ENCODE measurements around the gene MYO15A. TPM values are rescaled to one million over a fixed set of nuclear protein-coding genes. Genes with fewer than 3 reads are reported as not detected.

MYO15A gene
- total and polyA plus RNA-seq, 5 experiments from 2014 or later = 0.13 to 2.0 (median 0.46) TPM

DNA sequence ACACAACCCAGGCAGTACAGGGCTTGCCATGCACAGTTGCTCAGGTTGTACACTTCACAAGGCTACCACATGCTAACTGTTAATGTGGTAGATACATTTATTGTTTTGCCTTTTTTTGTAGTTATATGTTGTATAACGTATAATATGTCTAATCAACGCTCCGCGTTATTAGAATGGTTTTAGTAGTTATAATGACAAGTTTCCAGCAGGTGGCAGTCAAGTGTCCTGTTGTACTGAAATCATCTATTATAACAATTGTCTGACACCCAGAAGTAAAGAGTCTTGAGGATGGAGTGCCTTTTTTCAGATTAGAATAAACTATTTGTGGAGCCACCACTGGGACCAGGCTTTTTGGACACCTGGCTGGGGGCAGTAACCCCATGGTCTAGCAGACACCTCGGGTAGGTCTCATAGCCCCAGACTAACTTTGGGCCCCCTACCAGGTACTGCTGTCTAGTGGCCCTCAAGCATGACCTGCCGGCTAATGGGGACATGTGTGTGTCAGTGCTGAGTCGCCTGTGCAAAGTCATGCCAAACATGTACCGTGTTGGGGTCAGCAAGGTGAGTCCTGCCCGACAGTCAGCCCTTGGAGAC lies 32.8 kb downstream of the MYO15A start:
- ATAC-seq = peak; percentile 70 to 87
- no peak overlapping the region for H3K4me3 Mint-ChIP-seq
- H3K27ac Mint-ChIP-seq = no peak overlapping the region
- H3K27me3 Mint-ChIP-seq = peaks cover 0 to 2% (median 1%) of the 10 kb centered on the region in 5 donors
- no peaks in the 10 kb centered on the region for H3K36me3 Mint-ChIP-seq
- H3K9me3 Mint-ChIP-seq = no peaks in the 10 kb centered on the region
- peak in 7 of 10 donors; percentile 27 to 67 (median 39) for DNase-seq
- H3K4me1 Mint-ChIP-seq = peaks cover 0 to 6% (median 5%) of the 10 kb centered on the region in 4 donors
- POLR2A ChIA-PET = interaction anchor here (0.6 to 1.0 kb wide), 2 partner anchors 42 to 75 kb away, joined by 3 read pairs; partner anchors contain the start of gene ALKBH5

DNA sequence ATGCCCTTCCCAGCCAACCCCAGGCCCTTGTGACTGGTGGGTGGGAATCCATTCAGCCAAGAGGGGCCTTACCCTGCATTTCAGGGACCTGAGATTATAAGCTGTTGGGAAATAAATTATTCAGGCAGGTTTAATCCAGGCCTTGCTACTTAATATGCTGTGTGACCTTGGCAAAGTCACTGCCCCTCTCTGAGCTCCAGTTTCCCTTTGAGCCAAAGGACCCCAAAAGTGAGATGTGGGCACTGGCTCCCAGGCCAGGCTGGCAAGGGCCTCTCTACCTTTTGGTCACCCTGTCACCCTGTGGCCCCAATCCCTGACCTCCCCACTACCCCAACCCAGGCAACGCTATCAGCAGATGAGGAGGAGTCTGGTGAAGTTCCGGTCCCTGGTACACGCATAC lies 33.9 kb downstream of the MYO15A start:
- H3K27ac Mint-ChIP-seq = no peak overlapping the region

DNA sequence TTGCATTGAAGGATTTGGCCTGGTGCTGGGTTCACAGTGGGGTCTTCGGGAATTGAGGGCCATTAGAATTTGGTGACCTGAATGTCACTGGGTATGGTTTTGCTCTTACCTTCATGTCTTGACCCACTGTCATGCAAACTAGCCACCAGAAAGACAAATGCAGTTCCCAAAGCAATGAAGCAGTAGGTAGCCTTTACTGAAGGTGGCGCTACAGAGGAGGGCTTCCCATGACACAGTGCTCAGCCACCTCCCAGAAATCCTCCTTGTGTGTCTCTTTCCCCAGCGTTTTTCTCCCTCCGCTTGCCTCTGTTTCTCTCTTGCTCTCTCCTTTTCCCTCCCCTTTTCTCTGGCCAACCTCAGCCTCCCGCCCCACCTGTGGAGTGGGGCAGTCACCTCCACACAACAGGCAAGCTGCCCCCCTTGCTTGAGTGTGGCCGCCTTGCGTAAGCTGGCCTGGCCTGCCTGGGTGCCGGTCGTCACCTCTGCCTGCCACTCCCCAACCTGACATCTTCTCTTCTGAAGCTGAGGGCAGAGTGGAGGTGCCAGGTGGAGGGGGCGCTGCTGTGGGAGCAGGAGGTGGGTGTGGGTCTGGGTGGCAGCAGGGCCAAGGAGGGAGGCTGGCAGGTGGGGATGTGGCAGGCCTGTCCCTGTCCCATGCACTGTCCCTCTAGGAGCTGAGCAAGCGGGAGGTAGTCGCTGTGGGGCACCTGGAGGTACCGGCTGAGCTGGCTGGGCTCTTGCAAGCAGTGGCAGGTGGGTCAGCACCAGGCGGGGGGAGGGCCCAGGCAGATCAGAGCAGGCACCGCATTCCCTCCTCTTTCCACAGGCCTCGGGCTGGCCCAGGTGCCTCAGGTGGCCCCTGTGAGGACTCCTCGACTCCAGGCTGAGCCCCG lies 34.7 kb downstream of the MYO15A start:
- ATAC-seq = no peak
- POLR2A ChIA-PET = interaction anchor here (0.9 to 1.7 kb wide), 2 partner anchors 10 to 40 kb away, joined by 3 to 7 read pairs; partner anchors contain the start of gene ALKBH5
- H3K36me3 Mint-ChIP-seq = no peaks in the 10 kb centered on the region
- H3K27me3 Mint-ChIP-seq = peaks cover 0 to 2% (median 1%) of the 10 kb centered on the region in 5 donors
- no peak overlapping the region for H3K4me3 Mint-ChIP-seq
- no peaks in the 10 kb centered on the region for H3K9me3 Mint-ChIP-seq
- DNase-seq = no peak
- peaks cover 0 to 6% (median 5%) of the 10 kb centered on the region in 4 donors for H3K4me1 Mint-ChIP-seq
- H3K27ac Mint-ChIP-seq = peak overlapping the region in 1 of 10 donors; percentile 54

More for the DNA sequence above, 33.9 kb downstream of the MYO15A start:
- no peak overlapping the region for H3K4me3 Mint-ChIP-seq
- POLR2A ChIA-PET = interaction anchor here (1.7 kb wide), 1 partner anchor 41 kb away, joined by 7 read pairs; the partner anchor contains the start of gene ALKBH5
- no peak for ATAC-seq
- H3K27me3 Mint-ChIP-seq = peaks cover 0 to 2% (median 1%) of the 10 kb centered on the region in 5 donors
- peaks cover 0 to 6% (median 5%) of the 10 kb centered on the region in 4 donors for H3K4me1 Mint-ChIP-seq
- no peak for DNase-seq
- no peaks in the 10 kb centered on the region for H3K36me3 Mint-ChIP-seq
- no peaks in the 10 kb centered on the region for H3K9me3 Mint-ChIP-seq

DNA sequence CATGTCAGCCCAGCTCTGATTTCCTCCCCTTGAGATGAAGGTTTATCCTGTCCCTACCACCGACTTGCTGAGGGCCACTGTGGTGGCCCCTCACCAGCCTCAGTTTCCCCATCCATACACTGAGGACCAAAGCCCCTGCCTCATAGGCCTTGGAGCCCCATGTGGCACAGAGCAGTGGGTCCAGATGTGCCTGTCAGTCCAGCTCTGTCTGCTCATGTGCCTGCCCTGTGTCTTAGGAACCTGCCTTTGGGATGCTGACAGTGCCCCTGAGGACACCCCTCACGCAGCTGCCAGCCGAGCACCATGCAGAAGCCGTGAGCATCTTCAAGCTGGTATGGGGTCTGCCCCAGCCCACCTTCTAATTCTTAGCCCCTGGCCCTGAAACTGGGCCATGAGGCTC lies 35.7 kb downstream of the MYO15A start:
- no peak overlapping the region for H3K4me3 Mint-ChIP-seq
- peaks cover 0 to 6% (median 5%) of the 10 kb centered on the region in 4 donors for H3K4me1 Mint-ChIP-seq
- DNase-seq = no peak
- peaks cover 0 to 2% (median 1%) of the 10 kb centered on the region in 5 donors for H3K27me3 Mint-ChIP-seq
- ATAC-seq = no peak
- no peaks in the 10 kb centered on the region for H3K9me3 Mint-ChIP-seq
- POLR2A ChIA-PET = no interaction called here
- no peak overlapping the region for H3K27ac Mint-ChIP-seq
- H3K36me3 Mint-ChIP-seq = no peaks in the 10 kb centered on the region

DNA sequence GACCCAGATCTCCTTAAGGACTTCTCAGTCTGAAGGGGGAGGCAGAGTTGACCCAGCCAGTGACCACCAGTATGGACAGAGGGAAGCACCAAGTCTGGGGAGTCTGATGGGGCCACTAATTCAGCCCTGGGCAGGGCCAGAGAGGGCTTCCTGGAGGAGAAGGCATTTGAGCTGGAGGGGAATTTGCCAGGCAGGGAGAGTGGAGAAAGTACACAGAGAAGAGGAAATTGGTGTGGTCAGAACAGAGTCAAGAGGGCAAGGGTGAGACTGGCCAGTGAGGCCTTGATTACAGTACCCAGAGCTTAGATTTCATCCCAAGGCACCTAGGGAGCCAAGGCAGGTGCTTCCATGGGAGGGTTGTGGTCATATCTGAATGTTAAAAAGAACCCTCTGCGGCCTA lies 36.3 kb downstream of the MYO15A start:
- DNase-seq = no peak
- Mint-ChIP-seq H3K27me3 (peaks cover 0 to 2% (median 1%) of the 10 kb centered on the region in 5 donors), H3K27ac (peak overlapping the region in 1 of 10 donors; percentile 56), H3K9me3 (no peaks in the 10 kb centered on the region), H3K4me3 (no peak overlapping the region), H3K4me1 (peaks cover 0 to 6% (median 5%) of the 10 kb centered on the region in 4 donors), H3K36me3 (no peaks in the 10 kb centered on the region)
- POLR2A ChIA-PET = no interaction called here
- ATAC-seq = no peak

DNA sequence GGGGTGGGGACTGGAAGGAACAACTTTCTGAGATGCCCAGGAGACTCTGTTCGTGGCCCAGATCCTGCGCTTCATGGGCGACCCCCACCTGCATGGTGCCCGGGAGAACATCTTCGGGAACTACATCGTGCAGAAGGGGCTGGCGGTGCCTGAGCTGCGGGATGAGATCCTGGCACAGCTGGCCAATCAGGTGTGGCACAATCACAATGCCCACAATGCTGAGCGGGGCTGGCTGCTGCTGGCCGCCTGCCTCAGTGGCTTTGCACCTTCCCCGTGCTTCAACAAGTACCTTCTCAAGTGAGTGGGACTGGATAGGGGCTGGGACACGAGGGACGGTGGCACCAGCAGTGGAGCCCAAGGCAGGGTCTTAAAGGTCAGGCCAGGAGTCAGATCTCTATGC lies 37.3 kb downstream of the MYO15A start:
- Mint-ChIP-seq H3K4me3 (no peak overlapping the region), H3K27me3 (peaks cover 0 to 2% (median 1%) of the 10 kb centered on the region in 5 donors), H3K36me3 (no peaks in the 10 kb centered on the region), H3K27ac (no peak overlapping the region), H3K4me1 (peaks cover 0 to 6% (median 5%) of the 10 kb centered on the region in 4 donors), H3K9me3 (no peaks in the 10 kb centered on the region)
- POLR2A ChIA-PET = no interaction called here
- no peak for ATAC-seq
- no peak for DNase-seq

DNA sequence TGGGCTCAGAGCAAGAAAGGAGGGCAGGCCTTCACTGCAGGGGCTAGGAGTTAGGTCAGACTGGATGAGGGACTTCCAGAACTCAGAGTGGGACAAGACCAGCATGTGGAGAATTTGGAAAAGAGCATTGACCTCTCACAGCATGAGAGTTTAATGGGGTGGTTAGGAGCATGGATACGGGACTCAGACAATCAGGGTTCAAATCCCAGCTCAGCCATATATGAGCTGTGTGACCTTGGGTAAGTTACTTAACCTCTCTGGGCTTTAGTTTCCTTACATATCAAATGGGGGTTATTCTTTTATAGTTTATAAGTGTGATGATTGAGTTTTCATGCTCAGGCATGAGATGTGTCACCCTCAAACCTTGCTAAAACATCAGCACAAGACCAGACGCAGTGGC lies 37.7 kb downstream of the MYO15A start:
- DNase-seq (no peak), ATAC-seq (no peak)
- Mint-ChIP-seq H3K36me3 (no peaks in the 10 kb centered on the region), H3K9me3 (no peaks in the 10 kb centered on the region), H3K27ac (peak overlapping the region in 1 of 10 donors; percentile 62), H3K4me1 (peaks cover 0 to 3% (median 1%) of the 10 kb centered on the region in 4 donors), H3K27me3 (peaks cover 0 to 2% (median under 1%) of the 10 kb centered on the region in 5 donors), H3K4me3 (no peak overlapping the region)
- POLR2A ChIA-PET = no interaction called here

DNA sequence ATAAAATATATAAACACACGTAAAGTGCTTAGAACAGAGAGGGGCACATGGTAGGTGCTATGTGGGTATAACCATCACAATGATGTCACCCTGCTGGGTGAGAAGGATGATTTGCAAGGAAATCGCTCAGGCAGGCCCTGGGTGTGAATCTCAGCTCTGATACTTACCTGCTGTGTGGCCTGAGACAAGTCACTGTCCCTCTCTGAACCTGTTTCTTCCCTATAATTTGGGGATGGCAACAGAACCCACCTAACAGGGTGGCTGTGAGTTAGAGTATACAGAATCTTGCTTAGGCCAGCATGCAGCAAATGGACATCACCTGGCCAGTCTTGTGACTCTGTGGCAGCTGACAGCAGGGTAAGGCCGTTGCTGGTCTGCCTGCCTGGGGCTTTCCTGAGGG lies 38.4 kb downstream of the MYO15A start:
- POLR2A ChIA-PET = no interaction called here

DNA sequence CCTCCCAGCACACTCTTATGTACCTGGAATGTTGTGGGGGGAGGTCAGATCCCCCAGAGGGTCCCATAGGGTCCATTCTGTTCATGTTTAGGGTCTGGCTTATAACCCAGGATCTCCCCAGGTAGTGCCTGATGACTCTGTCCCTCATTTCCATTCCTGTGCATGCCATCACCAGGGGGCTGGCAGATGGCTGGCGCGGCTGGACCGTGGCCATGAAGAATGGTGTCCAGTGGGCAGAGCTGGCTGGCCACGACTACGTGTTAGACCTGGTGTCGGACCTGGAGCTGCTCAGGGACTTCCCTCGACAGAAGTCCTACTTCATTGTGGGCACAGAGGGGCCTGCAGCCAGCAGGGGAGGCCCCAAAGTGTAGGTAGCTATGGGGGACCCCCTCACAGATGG lies 40.0 kb downstream of the MYO15A start:
- Mint-ChIP-seq H3K27me3 (no peaks in the 10 kb centered on the region), H3K27ac (no peak overlapping the region), H3K4me3 (no peak overlapping the region), H3K9me3 (no peaks in the 10 kb centered on the region), H3K4me1 (peaks cover 3 to 11% (median 7%) of the 10 kb centered on the region in 4 donors), H3K36me3 (no peaks in the 10 kb centered on the region)
- DNase-seq = no peak
- POLR2A ChIA-PET = no interaction called here
- ATAC-seq = no peak

More for the DNA sequence above, 38.4 kb downstream of the MYO15A start:
- Mint-ChIP-seq H3K4me1 (no peaks in the 10 kb centered on the region), H3K4me3 (no peak overlapping the region), H3K36me3 (no peaks in the 10 kb centered on the region), H3K27me3 (peaks cover 0 to 2% (median 0%) of the 10 kb centered on the region in 5 donors), H3K27ac (peak overlapping the region in 1 of 10 donors; percentile 40), H3K9me3 (no peaks in the 10 kb centered on the region)
- ATAC-seq = no peak
- no peak for DNase-seq

- Mint-ChIP-seq H3K9me3 (no peaks in the 10 kb centered on the region), H3K27ac (no peak overlapping the region), H3K4me1 (peaks cover 3 to 23% (median 12%) of the 10 kb centered on the region in 4 donors), H3K36me3 (no peaks in the 10 kb centered on the region), H3K4me3 (no peak overlapping the region), H3K27me3 (no peaks in the 10 kb centered on the region)
- ATAC-seq (no peak), DNase-seq (no peak)
- POLR2A ChIA-PET = interaction anchor here (4.4 kb wide), 1 partner anchor 33 kb away, joined by 29 read pairs; the partner anchor contains the start of gene ALKBH5
Observed at GRCh38 chr17:18151290-18151689, 42.7 kb downstream of the MYO15A start.

DNA sequence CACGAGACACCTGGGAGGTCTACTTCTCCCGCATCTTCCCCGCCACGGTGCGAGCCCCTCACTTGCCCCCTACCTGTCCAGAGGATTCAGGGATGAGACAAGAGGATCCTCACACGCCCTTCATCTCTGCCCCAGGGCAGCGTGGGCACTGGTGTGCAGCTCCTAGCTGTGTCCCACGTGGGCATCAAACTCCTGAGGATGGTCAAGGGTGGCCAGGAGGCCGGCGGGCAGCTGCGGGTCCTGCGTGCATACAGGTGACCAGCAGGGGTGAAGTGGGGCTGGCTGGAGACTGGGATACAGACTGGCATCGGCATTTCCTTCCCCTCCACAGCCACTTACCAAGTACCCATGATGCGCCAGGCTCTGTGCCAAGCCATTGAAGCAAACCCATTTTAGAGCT lies 46.6 kb downstream of the MYO15A start:
- peak overlapping the region in 1 of 10 donors; percentile 2 for H3K4me3 Mint-ChIP-seq
- no peaks in the 10 kb centered on the region for H3K36me3 Mint-ChIP-seq
- POLR2A ChIA-PET = interaction anchor here (0.6 to 4.4 kb wide), 3 partner anchors 28 to 817 kb away, joined by 5 to 29 read pairs (median 8); partner anchors contain the start of gene ALKBH5
- H3K27me3 Mint-ChIP-seq = no peaks in the 10 kb centered on the region
- no peaks in the 10 kb centered on the region for H3K9me3 Mint-ChIP-seq
- ATAC-seq = no peak
- H3K4me1 Mint-ChIP-seq = peaks cover 13 to 39% (median 25%) of the 10 kb centered on the region in 4 donors
- H3K27ac Mint-ChIP-seq = peak overlapping the region in 6 of 10 donors; percentile 6 to 86 (median 60)
- DNase-seq = no peak

GRCh38 chr17:18156171-18156975 lies 47.8 kb downstream of the MYO15A start:
- ATAC-seq (no peak), DNase-seq (no peak)
- Mint-ChIP-seq H3K9me3 (no peaks in the 10 kb centered on the region), H3K27ac (peak overlapping the region in 9 of 10 donors; percentile 15 to 91 (median 73)), H3K27me3 (no peaks in the 10 kb centered on the region), H3K4me1 (peaks cover 13 to 39% (median 25%) of the 10 kb centered on the region in 4 donors), H3K4me3 (peak overlapping the region in 1 of 10 donors; percentile 4), H3K36me3 (no peaks in the 10 kb centered on the region)
- POLR2A ChIA-PET = interaction anchor here (1.3 kb wide), 1 partner anchor 27 kb away, joined by 5 read pairs; the partner anchor contains the start of gene ALKBH5

Data from naive thymus-derived CD8-positive, alpha-beta T cell (primary cell).